NB4 (cell line): ENCODE measurements around the gene CLTCL1.

Experiments used
- DNase-seq: peaks from one replicate; pipeline ENCODE4 v3.0.0; 2010; ENCODE audit warnings: low read depth
- H3K4me3 ChIP-seq: one replicate; pipeline ENCODE4 v1.5.1; 2011; ENCODE audit warnings: mild to moderate bottlenecking, low read depth, low read length, moderate library complexity
- MYC ChIP-seq: IDR thresholded peaks from 2 replicates; pipeline ENCODE4 v1.6.1; 2011; ENCODE audit warnings: low read depth, low read length
- POLR2A ChIP-seq: IDR thresholded peaks from 2 replicates; pipeline ENCODE4 v1.6.1; 2011; ENCODE audit warnings: mild to moderate bottlenecking; ENCODE audit not compliant: insufficient read length; ENCODE audit errors: extremely low read depth
- TF ChIP-seq, protein P1 (sequence below): IDR thresholded peaks from 2 replicates; pipeline ENCODE4 v1.6.1; 2011; ENCODE audit warnings: low read depth, low read length
- TF ChIP-seq, protein P2 (sequence below): IDR thresholded peaks from one replicate; pipeline ENCODE4 v1.5.1; 2012; ENCODE audit warnings: low read depth, low read length

CLTCL1 gene

DNA sequence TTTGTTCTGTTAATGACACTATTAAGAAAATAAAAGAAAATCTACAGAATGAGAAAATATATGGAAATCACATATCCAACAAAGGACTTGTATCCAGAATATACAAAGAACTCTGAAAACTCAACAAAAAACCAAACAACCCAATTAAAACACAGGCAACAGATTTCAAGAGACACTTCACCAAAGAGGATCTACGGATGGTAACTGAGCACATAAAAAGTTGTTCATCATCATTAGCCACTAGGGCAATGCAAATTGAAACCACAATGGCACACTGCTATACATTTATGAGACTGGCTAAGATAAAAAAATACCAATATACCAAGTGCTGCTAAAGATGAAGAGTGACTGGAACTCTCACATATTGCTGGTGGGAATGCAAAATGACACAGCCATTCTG lies 78.5 kb downstream of the CLTCL1 start:
- H3K4me3 ChIP-seq = no peak overlapping the region
- TF ChIP-seq POLR2A (no peak), MYC (no peak)
- TF ChIP-seq, protein P1, sequence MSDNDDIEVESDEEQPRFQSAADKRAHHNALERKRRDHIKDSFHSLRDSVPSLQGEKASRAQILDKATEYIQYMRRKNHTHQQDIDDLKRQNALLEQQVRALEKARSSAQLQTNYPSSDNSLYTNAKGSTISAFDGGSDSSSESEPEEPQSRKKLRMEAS = no peak
- TF ChIP-seq, protein P2, sequence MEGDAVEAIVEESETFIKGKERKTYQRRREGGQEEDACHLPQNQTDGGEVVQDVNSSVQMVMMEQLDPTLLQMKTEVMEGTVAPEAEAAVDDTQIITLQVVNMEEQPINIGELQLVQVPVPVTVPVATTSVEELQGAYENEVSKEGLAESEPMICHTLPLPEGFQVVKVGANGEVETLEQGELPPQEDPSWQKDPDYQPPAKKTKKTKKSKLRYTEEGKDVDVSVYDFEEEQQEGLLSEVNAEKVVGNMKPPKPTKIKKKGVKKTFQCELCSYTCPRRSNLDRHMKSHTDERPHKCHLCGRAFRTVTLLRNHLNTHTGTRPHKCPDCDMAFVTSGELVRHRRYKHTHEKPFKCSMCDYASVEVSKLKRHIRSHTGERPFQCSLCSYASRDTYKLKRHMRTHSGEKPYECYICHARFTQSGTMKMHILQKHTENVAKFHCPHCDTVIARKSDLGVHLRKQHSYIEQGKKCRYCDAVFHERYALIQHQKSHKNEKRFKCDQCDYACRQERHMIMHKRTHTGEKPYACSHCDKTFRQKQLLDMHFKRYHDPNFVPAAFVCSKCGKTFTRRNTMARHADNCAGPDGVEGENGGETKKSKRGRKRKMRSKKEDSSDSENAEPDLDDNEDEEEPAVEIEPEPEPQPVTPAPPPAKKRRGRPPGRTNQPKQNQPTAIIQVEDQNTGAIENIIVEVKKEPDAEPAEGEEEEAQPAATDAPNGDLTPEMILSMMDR = no peak

DNA sequence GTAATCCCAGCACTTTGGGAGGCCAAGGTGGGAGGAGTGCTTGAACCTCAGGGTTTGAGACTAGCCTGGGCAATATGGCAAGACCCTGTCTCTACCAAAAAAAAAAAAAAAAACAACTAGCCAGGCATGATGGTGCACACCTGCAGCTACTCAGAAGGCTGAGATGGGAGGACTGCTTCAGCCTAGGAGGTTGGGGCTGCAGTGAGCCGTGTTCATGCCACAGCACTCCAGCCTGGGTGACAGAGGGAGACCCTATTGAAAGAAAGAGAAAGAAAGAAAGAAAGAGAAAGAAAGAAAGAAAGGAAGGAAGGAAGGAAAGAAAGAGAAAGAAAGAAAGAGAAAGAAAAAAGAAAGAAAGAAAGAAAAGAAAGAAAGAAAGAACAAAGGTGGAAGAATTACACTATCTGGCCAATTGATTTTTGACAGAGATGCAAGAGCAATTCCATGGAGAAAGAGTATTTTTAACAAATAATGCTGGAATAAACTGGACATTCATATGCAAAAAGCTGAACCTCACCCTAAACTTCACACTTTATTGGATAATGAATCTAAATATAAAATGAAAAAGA lies 79.1 kb downstream of the CLTCL1 start:
- no peak overlapping the region for H3K4me3 ChIP-seq
- no peak for DNase-seq
- TF ChIP-seq POLR2A (no peak), MYC (no peak)
- TF ChIP-seq, protein P2 = no peak
- TF ChIP-seq, protein P1 = no peak

More for the DNA sequence above, 78.5 kb downstream of the CLTCL1 start:
- no peak for DNase-seq

DNA sequence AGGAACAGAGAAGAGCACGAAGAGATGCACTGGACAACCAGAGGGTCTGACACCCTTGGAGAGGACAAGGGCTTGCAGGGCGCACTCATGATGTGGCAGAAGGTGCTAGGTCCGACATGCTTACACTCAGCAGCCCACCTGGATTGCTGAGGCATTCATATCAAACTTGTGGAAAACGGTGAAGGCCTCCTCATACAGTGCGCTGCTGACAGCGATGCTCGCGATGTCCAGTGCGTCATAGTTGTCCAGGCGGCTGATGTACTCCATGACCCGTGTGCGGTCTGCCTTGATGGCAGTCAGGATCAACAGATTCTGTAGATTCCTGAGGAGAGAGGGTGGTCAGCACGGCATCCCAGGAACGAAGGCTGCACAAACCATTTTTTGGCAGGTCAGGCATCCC lies 81.3 kb downstream of the CLTCL1 start:
- TF ChIP-seq MYC (no peak), POLR2A (no peak)
- TF ChIP-seq, protein P1 = no peak
- TF ChIP-seq, protein P2 = no peak

DNA sequence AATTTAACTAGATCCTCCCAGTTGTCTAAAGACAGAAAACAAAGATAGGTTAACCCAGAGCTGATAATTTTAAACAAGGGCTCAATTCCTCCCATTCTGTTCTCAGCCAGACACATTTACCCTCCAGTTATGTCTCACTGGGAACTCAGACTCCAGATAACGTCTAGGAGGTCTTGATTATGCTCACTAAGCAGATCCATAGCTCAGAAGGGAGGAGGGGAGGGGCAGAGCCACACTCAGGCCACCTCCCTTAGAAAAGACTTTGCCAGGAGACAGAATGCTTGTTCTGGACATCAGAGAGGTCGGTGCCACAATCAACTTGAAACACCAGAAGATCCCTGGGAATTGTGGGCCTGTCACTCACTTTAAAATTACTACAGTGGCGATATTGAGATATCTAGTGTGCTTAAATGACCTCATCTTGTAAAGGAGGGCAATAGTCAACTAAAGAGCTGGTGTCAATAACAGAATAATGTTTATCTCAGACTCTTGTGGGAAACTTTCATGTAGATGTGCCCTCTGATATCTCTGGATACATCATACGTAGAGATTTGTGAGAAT lies 83.2 kb downstream of the CLTCL1 start:
- no peak for TF ChIP-seq MYC
- TF ChIP-seq, protein P2 = no peak
- TF ChIP-seq POLR2A = no peak
- TF ChIP-seq, protein P1 = no peak
- no peak for DNase-seq
- H3K4me3 ChIP-seq = no peak overlapping the region

More for the DNA sequence above, 81.3 kb downstream of the CLTCL1 start:
- DNase-seq = no peak
- H3K4me3 ChIP-seq = no peak overlapping the region

DNA sequence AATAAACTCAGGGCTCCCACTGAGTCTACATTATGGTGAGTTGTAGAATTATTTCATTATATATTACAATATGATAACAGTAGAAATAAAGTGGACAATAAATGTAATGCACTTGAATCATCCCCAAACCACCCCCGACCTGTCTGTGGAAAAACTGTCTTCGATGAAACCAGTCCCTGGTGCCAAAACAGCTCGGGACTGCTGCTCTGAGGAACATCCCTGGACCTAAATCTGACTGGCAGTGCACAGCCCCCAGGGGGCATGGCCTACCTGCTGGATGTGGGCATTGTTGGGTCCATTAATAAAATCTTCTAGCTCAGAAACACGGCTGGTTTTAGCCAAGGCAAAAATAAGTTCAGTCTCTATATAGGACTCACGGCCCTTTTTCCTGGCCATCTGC lies 83.6 kb downstream of the CLTCL1 start:
- DNase-seq = no peak
- H3K4me3 ChIP-seq = no peak overlapping the region
- TF ChIP-seq, protein P2 = no peak
- TF ChIP-seq, protein P1 = no peak
- no peak for TF ChIP-seq POLR2A
- no peak for TF ChIP-seq MYC

DNA sequence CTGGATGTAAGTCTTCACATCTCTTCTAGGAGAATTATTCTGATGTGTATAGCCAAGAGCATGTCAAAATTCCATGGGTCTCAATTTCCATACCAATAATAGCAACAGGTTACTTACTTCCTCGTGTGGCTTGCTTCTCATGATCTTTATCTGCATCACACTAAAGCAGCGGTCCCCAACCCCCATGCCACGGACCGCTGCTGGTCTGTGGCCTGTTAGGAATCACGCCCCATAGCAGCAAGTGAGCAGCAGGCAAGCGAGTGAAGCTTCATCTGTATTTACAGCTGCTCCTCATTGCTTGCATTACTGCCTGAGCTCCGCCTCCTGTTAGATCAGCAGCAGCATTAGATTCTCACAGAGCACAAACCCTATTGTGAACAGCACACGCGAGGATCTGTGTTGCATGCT lies 84.1 kb downstream of the CLTCL1 start:
- DNase-seq = no peak
- no peak for TF ChIP-seq MYC
- TF ChIP-seq, protein P2 = no peak
- TF ChIP-seq, protein P1 = no peak
- TF ChIP-seq POLR2A = no peak
- no peak overlapping the region for H3K4me3 ChIP-seq
